Measurements from ENCODE around the gene KCNH6. TPM values are rescaled to one million over a fixed set of nuclear protein-coding genes. Genes with fewer than 3 reads are reported as not detected.

The KCNH6 gene
- total RNA-seq, 1 donor from 2014 or later, result not detected

DNA sequence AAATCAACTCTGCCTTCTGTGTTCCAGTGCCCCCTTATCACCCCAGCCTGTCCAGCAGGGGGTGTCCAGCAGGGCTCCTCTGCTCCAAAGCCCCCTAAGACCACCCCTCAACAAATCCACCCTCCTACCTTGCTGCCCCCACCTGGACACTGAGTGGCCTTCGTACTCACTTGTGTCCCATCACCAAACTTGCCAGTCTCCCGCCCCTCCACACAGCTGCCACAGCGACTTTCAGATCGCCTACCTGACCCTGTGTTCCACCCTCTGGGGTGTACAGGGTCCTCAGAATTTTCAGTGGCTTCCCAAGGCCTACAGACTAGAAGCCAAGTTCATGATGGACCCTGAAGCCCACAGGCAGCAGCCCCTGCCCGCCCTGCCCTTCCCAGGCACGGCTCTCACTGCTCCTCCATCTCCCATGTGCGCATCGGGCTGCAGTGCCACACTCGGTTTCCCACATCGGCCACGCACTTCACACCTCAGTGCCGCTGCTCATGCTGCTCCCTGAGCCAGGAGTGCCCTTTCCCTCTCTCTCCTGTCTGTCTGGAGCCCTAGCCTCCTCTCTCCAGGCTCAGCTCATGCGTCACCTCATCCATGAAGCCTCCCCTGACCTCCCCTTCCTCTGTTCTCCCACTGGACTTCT, 11.8 kb downstream of the KCNH6 start:
- Mint-ChIP-seq H3K9me3 (ENCODE audit: unreplicated experiment) (no peaks in the 10 kb centered on the region), H3K4me1 (ENCODE audit: unreplicated experiment) (no peaks in the 10 kb centered on the region), H3K27ac (ENCODE audit: unreplicated experiment) (no peak overlapping the region), H3K4me3 (ENCODE audit: unreplicated experiment) (no peak overlapping the region), H3K36me3 (ENCODE audit: unreplicated experiment) (no peaks in the 10 kb centered on the region), H3K27me3 (ENCODE audit: unreplicated experiment) (peaks cover 7% of the 10 kb centered on the region)
- DNase-seq (ENCODE audit: extremely low spot score, unreplicated experiment), result no peak
- TF ChIP-seq, protein P1, sequence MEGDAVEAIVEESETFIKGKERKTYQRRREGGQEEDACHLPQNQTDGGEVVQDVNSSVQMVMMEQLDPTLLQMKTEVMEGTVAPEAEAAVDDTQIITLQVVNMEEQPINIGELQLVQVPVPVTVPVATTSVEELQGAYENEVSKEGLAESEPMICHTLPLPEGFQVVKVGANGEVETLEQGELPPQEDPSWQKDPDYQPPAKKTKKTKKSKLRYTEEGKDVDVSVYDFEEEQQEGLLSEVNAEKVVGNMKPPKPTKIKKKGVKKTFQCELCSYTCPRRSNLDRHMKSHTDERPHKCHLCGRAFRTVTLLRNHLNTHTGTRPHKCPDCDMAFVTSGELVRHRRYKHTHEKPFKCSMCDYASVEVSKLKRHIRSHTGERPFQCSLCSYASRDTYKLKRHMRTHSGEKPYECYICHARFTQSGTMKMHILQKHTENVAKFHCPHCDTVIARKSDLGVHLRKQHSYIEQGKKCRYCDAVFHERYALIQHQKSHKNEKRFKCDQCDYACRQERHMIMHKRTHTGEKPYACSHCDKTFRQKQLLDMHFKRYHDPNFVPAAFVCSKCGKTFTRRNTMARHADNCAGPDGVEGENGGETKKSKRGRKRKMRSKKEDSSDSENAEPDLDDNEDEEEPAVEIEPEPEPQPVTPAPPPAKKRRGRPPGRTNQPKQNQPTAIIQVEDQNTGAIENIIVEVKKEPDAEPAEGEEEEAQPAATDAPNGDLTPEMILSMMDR (IDR thresholded peaks at IDR 0.05), result no peak

DNA sequence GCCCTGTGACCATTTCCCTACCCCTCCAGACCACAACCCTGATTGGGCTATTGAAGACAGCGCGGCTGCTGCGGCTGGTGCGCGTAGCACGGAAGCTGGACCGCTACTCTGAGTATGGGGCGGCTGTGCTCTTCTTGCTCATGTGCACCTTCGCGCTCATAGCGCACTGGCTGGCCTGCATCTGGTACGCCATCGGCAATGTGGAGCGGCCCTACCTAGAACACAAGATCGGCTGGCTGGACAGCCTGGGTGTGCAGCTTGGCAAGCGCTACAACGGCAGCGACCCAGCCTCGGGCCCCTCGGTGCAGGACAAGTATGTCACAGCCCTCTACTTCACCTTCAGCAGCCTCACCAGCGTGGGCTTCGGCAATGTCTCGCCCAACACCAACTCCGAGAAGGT, 12.5 kb downstream of the KCNH6 start:
- H3K36me3 Mint-ChIP-seq (ENCODE audit: unreplicated experiment), result no peaks in the 10 kb centered on the region
- no peak overlapping the region for H3K4me3 Mint-ChIP-seq (ENCODE audit: unreplicated experiment)
- DNase-seq (ENCODE audit: extremely low spot score, unreplicated experiment), result no peak
- no peaks in the 10 kb centered on the region for H3K9me3 Mint-ChIP-seq (ENCODE audit: unreplicated experiment)
- H3K4me1 Mint-ChIP-seq (ENCODE audit: unreplicated experiment), result no peaks in the 10 kb centered on the region
- H3K27ac Mint-ChIP-seq (ENCODE audit: unreplicated experiment), result no peak overlapping the region
- H3K27me3 Mint-ChIP-seq (ENCODE audit: unreplicated experiment), result peaks cover 7% of the 10 kb centered on the region
- TF ChIP-seq, protein P1 (IDR thresholded peaks at IDR 0.05), result no peak

DNA sequence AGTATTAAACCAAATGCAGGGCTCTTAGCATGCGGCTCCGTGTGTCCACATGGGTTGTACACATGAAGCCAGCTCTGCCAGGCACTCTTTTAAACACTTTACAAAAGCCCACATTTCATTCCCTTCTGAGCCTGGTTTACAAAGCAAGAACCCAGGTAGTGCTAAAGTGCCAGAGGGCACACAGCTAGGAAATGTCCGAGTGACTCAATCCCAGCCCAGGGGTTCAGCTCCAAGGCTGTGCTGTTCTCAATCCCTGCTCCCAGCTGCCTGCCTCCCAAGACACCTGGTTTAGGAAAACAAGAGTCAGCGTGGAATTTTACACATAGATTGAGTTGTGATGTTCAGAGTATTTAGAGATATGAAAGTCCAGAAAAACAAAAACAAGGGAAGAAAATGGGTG, 13.8 kb downstream of the KCNH6 start:
- TF ChIP-seq, protein P1 (IDR thresholded peaks at IDR 0.05), result no peak
- Mint-ChIP-seq H3K4me3 (ENCODE audit: unreplicated experiment) (no peak overlapping the region), H3K27me3 (ENCODE audit: unreplicated experiment) (peaks cover 7% of the 10 kb centered on the region), H3K9me3 (ENCODE audit: unreplicated experiment) (no peaks in the 10 kb centered on the region), H3K36me3 (ENCODE audit: unreplicated experiment) (no peaks in the 10 kb centered on the region), H3K27ac (ENCODE audit: unreplicated experiment) (no peak overlapping the region), H3K4me1 (ENCODE audit: unreplicated experiment) (no peaks in the 10 kb centered on the region)
- no peak for DNase-seq (ENCODE audit: extremely low spot score, unreplicated experiment)

DNA sequence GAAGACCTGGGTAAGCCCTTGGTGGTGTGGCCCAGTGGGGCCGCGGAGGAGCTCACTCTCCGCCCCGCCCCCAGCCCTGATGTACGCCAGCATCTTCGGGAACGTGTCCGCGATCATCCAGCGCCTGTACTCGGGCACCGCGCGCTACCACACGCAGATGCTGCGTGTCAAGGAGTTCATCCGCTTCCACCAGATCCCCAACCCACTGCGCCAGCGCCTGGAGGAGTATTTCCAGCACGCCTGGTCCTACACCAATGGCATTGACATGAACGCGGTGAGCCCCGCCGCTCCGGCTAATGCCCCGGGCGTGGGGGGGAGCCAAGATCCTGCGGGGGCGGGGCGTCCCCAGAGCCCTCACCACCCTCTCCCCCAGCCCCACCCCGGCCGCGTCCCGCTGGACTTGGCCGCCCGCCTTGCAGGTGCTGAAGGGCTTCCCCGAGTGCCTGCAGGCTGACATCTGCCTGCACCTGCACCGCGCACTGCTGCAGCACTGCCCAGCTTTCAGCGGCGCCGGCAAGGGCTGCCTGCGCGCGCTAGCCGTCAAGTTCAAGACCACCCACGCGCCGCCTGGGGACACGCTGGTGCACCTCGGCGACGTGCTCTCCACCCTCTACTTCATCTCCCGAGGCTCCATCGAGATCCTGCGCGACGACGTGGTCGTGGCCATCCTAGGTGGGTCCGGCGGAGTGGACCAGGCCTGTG, 15.0 kb downstream of the KCNH6 start:
- no peaks in the 10 kb centered on the region for H3K4me1 Mint-ChIP-seq (ENCODE audit: unreplicated experiment)
- H3K9me3 Mint-ChIP-seq (ENCODE audit: unreplicated experiment), result no peaks in the 10 kb centered on the region
- H3K36me3 Mint-ChIP-seq (ENCODE audit: unreplicated experiment), result no peaks in the 10 kb centered on the region
- TF ChIP-seq, protein P1 (IDR thresholded peaks at IDR 0.05), result no peak
- DNase-seq (ENCODE audit: extremely low spot score, unreplicated experiment), result no peak
- H3K4me3 Mint-ChIP-seq (ENCODE audit: unreplicated experiment), result no peak overlapping the region
- no peak overlapping the region for H3K27ac Mint-ChIP-seq (ENCODE audit: unreplicated experiment)
- H3K27me3 Mint-ChIP-seq (ENCODE audit: unreplicated experiment), result peaks cover 7% of the 10 kb centered on the region

Measured in osteocyte (in vitro differentiated cells).